ENCODE data around the gene CNTN1. TPM values are rescaled to one million over a fixed set of nuclear protein-coding genes. Genes with fewer than 3 reads are reported as not detected.

Gene CNTN1
- total RNA-seq, 1 experiment from 2014 or later, result 3.0 TPM

DNA sequence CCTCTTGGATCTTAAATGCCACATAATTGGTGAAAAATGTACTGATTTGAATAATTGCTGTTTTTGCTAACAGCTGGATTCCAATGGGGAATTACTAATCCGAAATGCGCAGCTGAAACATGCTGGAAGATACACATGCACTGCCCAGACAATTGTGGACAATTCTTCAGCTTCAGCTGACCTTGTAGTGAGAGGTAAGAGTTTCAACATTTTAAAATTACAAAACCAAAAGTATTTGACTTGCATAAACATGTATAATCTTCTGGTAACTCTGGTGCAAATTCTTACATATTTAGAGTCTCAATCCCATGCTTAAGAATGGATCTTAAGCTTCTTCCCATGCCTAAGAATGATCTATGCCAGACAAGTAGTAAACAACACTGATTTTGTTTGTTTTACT lies 266.8 kb downstream of the CNTN1 start:
- Histone ChIP-seq H3K9ac (ENCODE audit: low read length) (no peak overlapping the region), H3K4me2 (ENCODE audit: low read length) (no peak overlapping the region), H3K36me3 (ENCODE audit: control insufficient read depth in 1 of 2, insufficient read depth in 2 of 2, low read length in 2 of 2) (no peaks in the 10 kb centered on the region), H3K9me3 (ENCODE audit: control insufficient read depth in 1 of 2, insufficient read depth in 1 of 2, low read depth in 1 of 2, low read length in 2 of 2) (no peaks in the 10 kb centered on the region), H3K9me2 (ENCODE audit: insufficient read depth) (no peaks in the 10 kb centered on the region), H3K4me3 (replicated peaks in 1 of 2; ENCODE audit: low read depth in 1 of 2, low read length in 2 of 2) (no peak overlapping the region), H3K4me1 (ENCODE audit: control insufficient read depth in 1 of 2, insufficient read depth in 2 of 2, low read length in 2 of 2) (no peaks in the 10 kb centered on the region), H3K27ac (ENCODE audit: low read depth, low read length) (no peak overlapping the region), H3K27me3 (ENCODE audit: insufficient read depth, low read length) (no peaks in the 10 kb centered on the region), H4K20me1 (ENCODE audit: insufficient read depth) (no peaks in the 10 kb centered on the region), H3K79me2 (ENCODE audit: insufficient read depth, low read length) (no peaks in the 10 kb centered on the region), H2AFZ (ENCODE audit: low read depth, low read length, poor library complexity, severe bottlenecking) (no peak overlapping the region)
- no peak for DNase-seq (ENCODE audit: low read depth, low spot score)
- CTCF ChIA-PET, result interaction anchor here (2.3 kb wide), 1 partner anchor 11 kb away, joined by 8 read pairs; no protein-coding TSS in a partner anchor
- no TSS peak for BruUV-seq (replicated peaks)
- intact Hi-C loops (cut with micrococcal nuclease), result loop anchor here (10.0 kb wide), 1 partner anchor 516 kb away; no protein-coding TSS in a partner anchor
- no peak for ATAC-seq
- TF ChIP-seq, protein P1, sequence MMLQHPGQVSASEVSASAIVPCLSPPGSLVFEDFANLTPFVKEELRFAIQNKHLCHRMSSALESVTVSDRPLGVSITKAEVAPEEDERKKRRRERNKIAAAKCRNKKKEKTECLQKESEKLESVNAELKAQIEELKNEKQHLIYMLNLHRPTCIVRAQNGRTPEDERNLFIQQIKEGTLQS (IDR thresholded peaks at IDR 0.05), result no peak
- TF ChIP-seq, protein P2, sequence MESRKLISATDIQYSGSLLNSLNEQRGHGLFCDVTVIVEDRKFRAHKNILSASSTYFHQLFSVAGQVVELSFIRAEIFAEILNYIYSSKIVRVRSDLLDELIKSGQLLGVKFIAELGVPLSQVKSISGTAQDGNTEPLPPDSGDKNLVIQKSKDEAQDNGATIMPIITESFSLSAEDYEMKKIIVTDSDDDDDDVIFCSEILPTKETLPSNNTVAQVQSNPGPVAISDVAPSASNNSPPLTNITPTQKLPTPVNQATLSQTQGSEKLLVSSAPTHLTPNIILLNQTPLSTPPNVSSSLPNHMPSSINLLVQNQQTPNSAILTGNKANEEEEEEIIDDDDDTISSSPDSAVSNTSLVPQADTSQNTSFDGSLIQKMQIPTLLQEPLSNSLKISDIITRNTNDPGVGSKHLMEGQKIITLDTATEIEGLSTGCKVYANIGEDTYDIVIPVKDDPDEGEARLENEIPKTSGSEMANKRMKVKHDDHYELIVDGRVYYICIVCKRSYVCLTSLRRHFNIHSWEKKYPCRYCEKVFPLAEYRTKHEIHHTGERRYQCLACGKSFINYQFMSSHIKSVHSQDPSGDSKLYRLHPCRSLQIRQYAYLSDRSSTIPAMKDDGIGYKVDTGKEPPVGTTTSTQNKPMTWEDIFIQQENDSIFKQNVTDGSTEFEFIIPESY (IDR thresholded peaks at IDR 0.05; ENCODE audit: extremely low read depth, insufficient replicate concordance, low read length), result no peak
- TF ChIP-seq TCF7L2 (IDR thresholded peaks at IDR 0.05; ENCODE audit: borderline replicate concordance, extremely low read depth, insufficient read depth, insufficient read length), result no peak
- no peak for TF ChIP-seq EZH2 (IDR thresholded peaks at IDR 0.05)
- no peak for TF ChIP-seq ZNF274 (IDR thresholded peaks at IDR 0.05; ENCODE audit: low read depth, low read length)
- TF ChIP-seq SP1 (IDR thresholded peaks at IDR 0.05; ENCODE audit: low read depth), result no peak
- TF ChIP-seq POLR2A (IDR thresholded peaks at IDR 0.05; ENCODE audit: borderline replicate concordance, extremely low read depth, insufficient read depth, insufficient read length), result no peak
- TF ChIP-seq, protein P3, sequence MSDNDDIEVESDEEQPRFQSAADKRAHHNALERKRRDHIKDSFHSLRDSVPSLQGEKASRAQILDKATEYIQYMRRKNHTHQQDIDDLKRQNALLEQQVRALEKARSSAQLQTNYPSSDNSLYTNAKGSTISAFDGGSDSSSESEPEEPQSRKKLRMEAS (IDR thresholded peaks at IDR 0.05), result no peak
- no peak for TF ChIP-seq YY1 (IDR thresholded peaks at IDR 0.05; ENCODE audit: extremely low read depth, insufficient replicate concordance, low read depth, low read length)
- RAD21 ChIA-PET (ENCODE audit: low non-redundant PET in 1 of 2, low total read pairs in 2 of 2, uncharacterized antibody in 2 of 2, unreplicated experiment in 2 of 2), result no interaction called here
- POLR2A ChIA-PET, result no interaction called here

All from HCT116 (cell line).